Fibroblast of lung (primary cell): ENCODE measurements around the gene RTN4RL1.

ENCODE experiments used
- CTCF ChIP-seq, 2 donors: IDR thresholded peaks in 1 of 2; conservative IDR thresholded peaks in 1 of 2; 1 replicate in 1 of 2; 2 replicates in 1 of 2; pipeline ENCODE4 v1.5.1; 2011 to 2012; ENCODE audit warnings: low read length in 2 of 2, control low read depth in 1 of 2, inconsistent platforms in 1 of 2, low read depth in 1 of 2, mild to moderate bottlenecking in 1 of 2
- EZH2 ChIP-seq: IDR thresholded peaks from 2 replicates; pipeline ENCODE4 v1.5.1; 2012; ENCODE audit warnings: low read length, control low read depth, mild to moderate bottlenecking; ENCODE audit errors: missing control alignments

GRCh38 chr17:2029911-2030778 lies 5.0 kb upstream of the RTN4RL1 start, which contains the start of gene DPH1:
- TF ChIP-seq EZH2 (no peak), CTCF (conservative IDR thresholded peaks at IDR 0.05 in 1 of 2, IDR thresholded peaks at IDR 0.05 in 1 of 2; ENCODE audit: low read depth in 1 of 2, low read length in 2 of 2) (no peak)
